Measurements from ENCODE around the gene GDI2. TPM values are rescaled to one million over a fixed set of nuclear protein-coding genes. Genes with fewer than 3 reads are reported as not detected.

GDI2 gene
- total and polyA plus RNA-seq, 2 of the 13 experiments (the other 11 are each of a cell fraction or from before 2014, with no cell fraction given), result 153 to 477 TPM

- TF ChIP-seq ZKSCAN8 (CRISPR knock-in tag; IDR thresholded peaks at IDR 0.05; ENCODE audit: borderline replicate concordance) (no peak), DPF2 (CRISPR knock-in tag; IDR thresholded peaks at IDR 0.05; ENCODE audit: borderline replicate concordance, low read depth) (no peak), PRDM10 (CRISPR knock-in tag; IDR thresholded peaks at IDR 0.05; ENCODE audit: low read depth) (no peak), SRSF1 (optimal IDR thresholded peaks at IDR 0.05; ENCODE audit: low read depth, low read length) (no peak), TGIF2 (CRISPR knock-in tag; IDR thresholded peaks at IDR 0.05) (peak; percentile 12; the same call in 1 of the 2 replicates), ZZZ3 (CRISPR knock-in tag; IDR thresholded peaks at IDR 0.05; ENCODE audit: borderline replicate concordance) (no peak), HMG20B (CRISPR knock-in tag; conservative IDR thresholded peaks at IDR 0.05) (no peak), ZNF558 (CRISPR knock-in tag; IDR thresholded peaks at IDR 0.05; ENCODE audit: borderline replicate concordance) (no peak), ZNF782 (CRISPR knock-in tag; IDR thresholded peaks at IDR 0.05; ENCODE audit: borderline replicate concordance) (0 out of 2 replicates have a peak, but pooled peaks have one; percentile 8), PLRG1 (conservative IDR thresholded peaks at IDR 0.05) (no peak), IRX3 (CRISPR knock-in tag; IDR thresholded peaks at IDR 0.05; ENCODE audit: borderline replicate concordance, low read depth) (no peak; the same call in 1 of the 2 replicates), ZNF207 (IDR thresholded peaks at IDR 0.05; ENCODE audit: borderline replicate concordance) (no peak), ZNF703 (CRISPR knock-in tag; IDR thresholded peaks at IDR 0.05; ENCODE audit: borderline replicate concordance) (0 out of 2 replicates have a peak, but pooled peaks have one; percentile 0), HOXA3 (CRISPR knock-in tag; IDR thresholded peaks at IDR 0.05) (no peak), ZBTB10 (CRISPR knock-in tag; IDR thresholded peaks at IDR 0.05; ENCODE audit: borderline replicate concordance) (no peak), ZGPAT (CRISPR knock-in tag; IDR thresholded peaks at IDR 0.05) (no peak), FOSL2 (CRISPR knock-in tag; IDR thresholded peaks at IDR 0.05) (no peak), ZNF552 (CRISPR knock-in tag; IDR thresholded peaks at IDR 0.05; ENCODE audit: borderline replicate concordance) (no peak), CEBPB (IDR thresholded peaks at IDR 0.05; ENCODE audit: borderline replicate concordance, low read depth, low read length) (peak; percentile 58; the same call in 1 of the 2 replicates)
Observed at GRCh38 chr10:5814110-5815107, 1.2 kb upstream of the GDI2 start (continued).
